Measurements from ENCODE around the gene ITPR3. TPM values are rescaled to one million over a fixed set of nuclear protein-coding genes. Genes with fewer than 3 reads are reported as not detected.

The ITPR3 gene
- total RNA-seq, 4 donors from 2014 or later = 161 to 265 (median 197) TPM

DNA sequence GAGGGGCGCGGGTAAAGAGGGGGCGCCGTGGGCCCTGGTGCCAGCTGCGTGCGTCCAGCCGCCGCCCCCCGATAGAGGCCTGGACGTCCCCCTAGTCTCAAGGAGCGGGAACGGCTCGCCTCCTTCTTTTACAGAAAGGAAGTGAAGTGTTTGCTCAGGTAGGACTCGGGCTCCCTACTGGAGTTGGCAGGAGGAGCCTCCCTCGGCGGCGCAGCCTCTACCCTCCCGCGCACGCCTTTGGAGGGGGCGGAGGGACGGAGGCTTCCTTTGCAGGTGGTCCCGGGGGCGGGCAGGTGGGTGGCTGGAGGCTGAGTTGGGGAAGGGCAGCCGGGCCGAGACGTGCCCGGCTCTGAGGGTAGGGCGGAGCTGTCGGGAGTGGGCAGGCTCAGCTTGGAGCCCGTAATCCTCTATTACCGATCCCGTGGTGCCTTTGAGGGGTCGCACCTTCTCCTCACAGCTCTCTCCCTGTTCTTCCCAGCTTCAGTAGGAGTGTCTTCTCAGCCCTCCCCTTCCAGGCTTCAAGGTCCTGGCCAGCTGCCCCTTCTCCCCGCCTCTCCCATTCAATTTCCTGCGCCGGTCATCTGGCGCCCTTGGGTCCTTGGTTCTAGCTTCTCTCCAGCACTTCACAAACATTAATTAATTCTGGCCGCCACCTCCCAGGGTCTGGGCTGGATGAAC, 728 bp downstream of the ITPR3 start:
- intact Hi-C loops (cut with DNase I; ENCODE audit: low total_unique reads) = no loop called here
- 4 to 5% methylated on average over 30 to 37 of the region's 39 CpGs for WGBS, 2 donors
- H3K4me3 ChIP-seq (ENCODE audit: low read depth, poor library complexity, severe bottlenecking) = peak overlapping the region; percentile 89
- DNase-seq (ENCODE audit: low spot score in 2 of 2) = peak in 1 of 2 donors; percentile 87
- TF ChIP-seq, protein P1, sequence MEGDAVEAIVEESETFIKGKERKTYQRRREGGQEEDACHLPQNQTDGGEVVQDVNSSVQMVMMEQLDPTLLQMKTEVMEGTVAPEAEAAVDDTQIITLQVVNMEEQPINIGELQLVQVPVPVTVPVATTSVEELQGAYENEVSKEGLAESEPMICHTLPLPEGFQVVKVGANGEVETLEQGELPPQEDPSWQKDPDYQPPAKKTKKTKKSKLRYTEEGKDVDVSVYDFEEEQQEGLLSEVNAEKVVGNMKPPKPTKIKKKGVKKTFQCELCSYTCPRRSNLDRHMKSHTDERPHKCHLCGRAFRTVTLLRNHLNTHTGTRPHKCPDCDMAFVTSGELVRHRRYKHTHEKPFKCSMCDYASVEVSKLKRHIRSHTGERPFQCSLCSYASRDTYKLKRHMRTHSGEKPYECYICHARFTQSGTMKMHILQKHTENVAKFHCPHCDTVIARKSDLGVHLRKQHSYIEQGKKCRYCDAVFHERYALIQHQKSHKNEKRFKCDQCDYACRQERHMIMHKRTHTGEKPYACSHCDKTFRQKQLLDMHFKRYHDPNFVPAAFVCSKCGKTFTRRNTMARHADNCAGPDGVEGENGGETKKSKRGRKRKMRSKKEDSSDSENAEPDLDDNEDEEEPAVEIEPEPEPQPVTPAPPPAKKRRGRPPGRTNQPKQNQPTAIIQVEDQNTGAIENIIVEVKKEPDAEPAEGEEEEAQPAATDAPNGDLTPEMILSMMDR (IDR thresholded peaks at IDR 0.05) = no peak
- TF ChIP-seq POLR2A (IDR thresholded peaks at IDR 0.05) = no peak

DNA sequence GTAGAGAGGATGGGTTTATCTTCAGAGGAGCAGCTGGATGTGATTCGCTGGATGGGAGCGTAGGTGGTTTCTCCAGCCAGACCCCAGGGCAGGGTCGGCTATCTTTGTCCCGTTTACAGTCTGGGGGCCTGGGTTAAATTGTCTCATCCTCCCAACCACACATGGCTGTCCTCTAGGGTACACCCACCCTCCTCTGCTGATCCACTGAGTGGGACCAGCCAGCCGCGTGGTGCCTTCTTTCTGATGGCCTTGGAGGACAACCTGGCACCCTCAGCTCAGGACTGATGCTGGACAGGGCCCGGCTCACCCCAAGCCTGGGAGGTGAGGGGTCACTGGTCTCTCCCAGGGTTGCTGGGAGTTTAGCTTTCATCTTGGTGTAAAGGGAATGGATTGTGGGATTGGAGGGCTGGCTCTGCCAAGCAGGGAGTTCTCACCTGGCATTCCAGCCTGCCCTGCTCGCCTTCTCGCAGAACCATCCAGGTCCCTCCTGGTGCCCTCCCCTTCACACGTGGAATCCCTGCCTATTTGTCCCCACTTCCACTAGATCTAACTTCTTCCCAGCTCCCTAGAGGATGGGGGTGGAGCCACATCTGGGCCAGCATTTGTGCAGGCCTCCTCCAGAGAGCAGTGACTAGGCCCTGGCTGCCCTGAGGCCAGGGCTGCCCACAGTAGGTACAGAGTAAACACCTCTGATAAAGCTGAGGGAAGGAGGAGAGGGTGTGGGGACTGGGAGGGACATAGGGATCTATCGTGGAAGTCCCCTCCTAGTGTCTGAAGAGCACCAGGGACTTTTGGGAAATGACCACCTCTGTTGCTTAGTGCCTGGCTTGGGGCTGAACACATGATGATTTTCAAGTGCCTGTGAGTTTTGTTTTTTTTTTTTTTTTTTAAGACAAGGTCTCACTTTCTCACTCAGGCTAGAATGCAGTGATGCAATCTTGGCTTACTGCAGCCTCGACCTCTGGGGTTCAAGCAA, 1.6 kb downstream of the ITPR3 start:
- no peak for DNase-seq (ENCODE audit: low spot score in 2 of 2)
- peak overlapping the region; percentile 89 for H3K4me3 ChIP-seq (ENCODE audit: low read depth, poor library complexity, severe bottlenecking)
- intact Hi-C loops (cut with DNase I; ENCODE audit: low total_unique reads) = no loop called here
- TF ChIP-seq POLR2A (IDR thresholded peaks at IDR 0.05) = no peak
- TF ChIP-seq, protein P1 (IDR thresholded peaks at IDR 0.05) = no peak
- WGBS, 2 donors = 35 to 47% methylated on average over 10 to 12 of the region's 12 CpGs

DNA sequence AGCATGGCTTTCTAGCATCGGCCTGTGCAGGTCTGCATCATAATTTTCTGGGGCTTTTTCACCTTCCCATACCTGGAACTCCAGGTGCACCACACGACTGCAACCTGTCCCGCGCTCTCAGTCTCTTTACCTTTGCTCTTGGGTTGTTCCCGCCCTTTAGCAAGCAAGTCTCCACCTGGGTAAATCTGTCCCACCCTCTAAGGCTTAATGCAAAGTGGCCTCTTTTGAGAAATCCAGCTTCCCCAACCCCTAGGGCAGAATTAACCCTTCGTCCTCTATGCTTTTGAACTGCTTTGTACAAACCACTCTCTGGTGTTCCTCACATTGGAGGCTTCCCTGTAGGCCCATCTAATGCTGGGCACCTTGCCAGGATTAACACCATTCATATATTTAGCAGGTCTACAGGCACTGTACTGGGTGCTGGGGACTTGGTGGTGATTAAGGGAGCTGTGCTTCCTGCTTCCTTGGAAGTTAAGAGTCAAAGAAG, 2.8 kb downstream of the ITPR3 start:
- no peak for TF ChIP-seq POLR2A (IDR thresholded peaks at IDR 0.05)
- TF ChIP-seq, protein P1 (IDR thresholded peaks at IDR 0.05) = no peak
- intact Hi-C loops (cut with DNase I; ENCODE audit: low total_unique reads) = no loop called here

DNA sequence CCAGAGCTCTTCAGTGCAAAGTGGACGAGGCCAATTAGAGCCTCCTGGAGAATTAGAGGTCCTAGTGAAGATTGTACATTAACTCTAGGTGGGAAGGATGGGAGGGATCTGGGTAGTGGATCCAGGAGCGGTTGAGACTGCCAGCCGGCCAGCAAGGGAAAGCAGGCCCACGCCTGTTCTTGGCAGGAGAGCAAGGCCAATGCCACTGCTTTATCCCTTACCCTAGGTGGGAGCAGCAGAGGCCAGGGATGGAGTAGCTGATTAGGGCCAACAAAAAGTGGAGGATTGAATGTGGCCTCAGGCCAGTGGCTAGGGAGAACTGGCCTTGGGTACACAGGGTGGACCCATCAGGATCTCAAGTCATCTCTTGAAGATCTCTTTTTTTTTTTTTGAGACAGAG, 3.7 kb downstream of the ITPR3 start:
- DNase-seq (ENCODE audit: low spot score in 2 of 2) = no peak
- no peak overlapping the region for H3K4me3 ChIP-seq (ENCODE audit: low read depth, poor library complexity, severe bottlenecking)
- TF ChIP-seq, protein P1 (IDR thresholded peaks at IDR 0.05) = no peak
- TF ChIP-seq POLR2A (IDR thresholded peaks at IDR 0.05) = no peak
- intact Hi-C loops (cut with DNase I; ENCODE audit: low total_unique reads) = no loop called here
- WGBS, 2 donors = 43 to 50% methylated on average over 4 of the region's 4 CpGs

More for the DNA sequence above, 2.8 kb downstream of the ITPR3 start:
- WGBS, 2 donors = 76 to 77% methylated on average over 6 of the region's 6 CpGs
- no peak for DNase-seq (ENCODE audit: low spot score in 2 of 2)
- no peak overlapping the region for H3K4me3 ChIP-seq (ENCODE audit: low read depth, poor library complexity, severe bottlenecking)

DNA sequence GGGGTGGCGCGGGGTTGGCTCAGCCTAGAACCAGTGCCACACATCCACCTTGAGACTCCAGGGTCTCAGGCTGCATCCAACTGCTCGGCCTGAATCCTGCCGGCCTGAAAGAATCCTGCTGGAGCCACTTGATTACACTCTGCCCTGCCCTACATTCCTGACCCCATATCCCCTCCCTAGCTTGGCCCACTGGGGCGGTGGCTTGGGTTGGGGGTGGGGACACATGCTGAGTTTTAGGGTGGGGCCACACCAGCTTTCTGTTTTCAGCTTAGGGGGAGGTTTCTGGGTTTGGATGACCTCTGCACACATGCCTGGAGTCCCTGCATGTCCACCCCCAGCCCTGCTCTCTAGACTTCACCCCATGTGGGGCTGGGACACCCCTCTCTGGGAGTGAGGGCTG, 6.8 kb downstream of the ITPR3 start:
- 52 to 65% methylated on average over 5 of the region's 5 CpGs for WGBS, 2 donors
- intact Hi-C loops (cut with DNase I; ENCODE audit: low total_unique reads) = no loop called here
- TF ChIP-seq, protein P1 (IDR thresholded peaks at IDR 0.05) = no peak
- TF ChIP-seq POLR2A (IDR thresholded peaks at IDR 0.05) = no peak
- no peak overlapping the region for H3K4me3 ChIP-seq (ENCODE audit: low read depth, poor library complexity, severe bottlenecking)
- DNase-seq (ENCODE audit: low spot score in 2 of 2) = no peak

Data from lower leg skin (tissue), 4 donors.